NCI-H187 treated with DMSO at 0.1 percent for 48 hours (cell line): Measurements from ENCODE around the gene PLEK2.
"Not testable (repeated sequence)": the region's sequence is repeated elsewhere in the genome, so short reads cannot be mapped to it uniquely, and the experiment has no call there.

Experiments
- DNase-seq: peaks from one replicate; lab custom pipeline; 2025; lab: John Stamatoyannopoulos, UW

Gene PLEK2

GRCh38 chr14:67358924-67359774 lies 52.8 kb downstream of the PLEK2 start:
- no peak for DNase-seq

GRCh38 chr14:67357969-67358354 lies 54.0 kb downstream of the PLEK2 start:
- no peak for DNase-seq

GRCh38 chr14:67357186-67357968 lies 54.6 kb downstream of the PLEK2 start:
- DNase-seq: no peak

- no peak for DNase-seq
These were observed 59.9 kb downstream of the PLEK2 start for GRCh38 chr14:67352055-67352454.

GRCh38 chr14:67345583-67345982 lies 66.4 kb downstream of the PLEK2 start:
- no peak for DNase-seq

- DNase-seq: no peak
These were observed 68.2 kb downstream of the PLEK2 start for GRCh38 chr14:67343601-67344230.

GRCh38 chr14:67341231-67341630 lies 70.7 kb downstream of the PLEK2 start:
- DNase-seq: not testable (repeated sequence)
